Measurements from ENCODE around the gene LTBP4.

Gene LTBP4

GRCh38 chr19:40613690-40614621 is 12.8 kb downstream of the LTBP4 start:
- Histone ChIP-seq H3K27ac (peak overlapping the region in 1 of 2 donors; percentile 94), H3K4me3 (peak overlapping the region; percentile 66)
- peak; percentile 83 for DNase-seq (ENCODE audit: low spot score)
- no peak for TF ChIP-seq CTCF (IDR thresholded peaks at IDR 0.05)

- peak; percentile 87 for DNase-seq (ENCODE audit: low spot score)
- peak overlapping the region in 1 of 2 donors; percentile 94 for H3K27ac ChIP-seq
Measured at GRCh38 chr19:40614622-40615411, 13.6 kb downstream of the LTBP4 start.

GRCh38 chr19:40616178-40616577 is 15.0 kb downstream of the LTBP4 start:
- no peak for TF ChIP-seq CTCF (IDR thresholded peaks at IDR 0.05)
- Histone ChIP-seq H3K4me3 (no peak overlapping the region), H3K27ac (peak overlapping the region in 1 of 2 donors; percentile 36)
- DNase-seq (ENCODE audit: low spot score) = no peak

More at GRCh38 chr19:40614622-40615411, 13.6 kb downstream of the LTBP4 start:
- H3K4me3 ChIP-seq = peak overlapping the region; percentile 66
- no peak for TF ChIP-seq CTCF (IDR thresholded peaks at IDR 0.05)

- no peak for TF ChIP-seq CTCF (IDR thresholded peaks at IDR 0.05)
- no peak for DNase-seq (ENCODE audit: low spot score)
- no peak overlapping the region for H3K27ac ChIP-seq
- no peak overlapping the region for H3K4me3 ChIP-seq
Measured at GRCh38 chr19:40616941-40617340, 15.8 kb downstream of the LTBP4 start.

GRCh38 chr19:40617961-40618360 is 16.8 kb downstream of the LTBP4 start:
- DNase-seq (ENCODE audit: low spot score) = no peak
- no peak overlapping the region for H3K4me3 ChIP-seq
- no peak overlapping the region for H3K27ac ChIP-seq
- no peak for TF ChIP-seq CTCF (IDR thresholded peaks at IDR 0.05)

- no peak for DNase-seq (ENCODE audit: low spot score)
- no peak overlapping the region for H3K27ac ChIP-seq
- no peak overlapping the region for H3K4me3 ChIP-seq
- TF ChIP-seq CTCF (IDR thresholded peaks at IDR 0.05) = no peak
Measured at GRCh38 chr19:40619333-40620160, 18.4 kb downstream of the LTBP4 start.

Measured in coronary artery (tissue), 2 donors.